Measurements from ENCODE around the gene MST1.

DNA sequence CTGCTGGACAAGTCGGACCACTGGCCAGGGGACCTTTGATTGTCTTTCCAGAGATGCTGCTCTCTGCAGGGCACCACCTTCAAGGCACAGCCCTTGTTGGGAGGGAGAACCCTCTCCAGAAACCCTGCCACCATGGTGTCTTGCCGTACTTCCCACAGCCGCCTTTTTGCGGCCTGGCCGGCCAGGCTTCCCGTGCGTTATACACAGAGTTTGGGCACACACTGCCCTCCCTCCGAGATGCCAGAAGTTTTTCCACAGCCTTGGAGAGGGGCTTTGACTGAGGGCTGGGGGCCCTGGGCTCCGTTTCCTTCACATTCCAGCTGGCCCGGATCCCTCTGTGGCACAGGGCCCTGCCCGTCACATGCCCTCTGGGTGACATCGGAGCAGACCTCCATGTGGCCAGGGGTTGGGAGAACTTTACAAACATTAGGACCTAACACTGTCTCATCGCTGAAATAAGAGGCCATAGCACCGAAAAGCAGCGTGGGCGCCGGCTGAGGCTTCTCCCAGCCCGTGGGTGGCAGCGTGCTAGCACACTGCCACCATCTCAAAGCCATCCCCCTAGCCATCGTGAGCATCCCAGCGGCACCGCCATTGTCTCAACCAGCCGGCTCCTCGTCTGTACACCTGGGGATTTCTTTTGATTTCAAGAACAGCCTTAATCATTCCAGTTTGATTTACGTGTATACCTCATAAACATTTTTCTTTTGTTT, 21.4 kb downstream of the MST1 start:
- TF ChIP-seq, protein P1, sequence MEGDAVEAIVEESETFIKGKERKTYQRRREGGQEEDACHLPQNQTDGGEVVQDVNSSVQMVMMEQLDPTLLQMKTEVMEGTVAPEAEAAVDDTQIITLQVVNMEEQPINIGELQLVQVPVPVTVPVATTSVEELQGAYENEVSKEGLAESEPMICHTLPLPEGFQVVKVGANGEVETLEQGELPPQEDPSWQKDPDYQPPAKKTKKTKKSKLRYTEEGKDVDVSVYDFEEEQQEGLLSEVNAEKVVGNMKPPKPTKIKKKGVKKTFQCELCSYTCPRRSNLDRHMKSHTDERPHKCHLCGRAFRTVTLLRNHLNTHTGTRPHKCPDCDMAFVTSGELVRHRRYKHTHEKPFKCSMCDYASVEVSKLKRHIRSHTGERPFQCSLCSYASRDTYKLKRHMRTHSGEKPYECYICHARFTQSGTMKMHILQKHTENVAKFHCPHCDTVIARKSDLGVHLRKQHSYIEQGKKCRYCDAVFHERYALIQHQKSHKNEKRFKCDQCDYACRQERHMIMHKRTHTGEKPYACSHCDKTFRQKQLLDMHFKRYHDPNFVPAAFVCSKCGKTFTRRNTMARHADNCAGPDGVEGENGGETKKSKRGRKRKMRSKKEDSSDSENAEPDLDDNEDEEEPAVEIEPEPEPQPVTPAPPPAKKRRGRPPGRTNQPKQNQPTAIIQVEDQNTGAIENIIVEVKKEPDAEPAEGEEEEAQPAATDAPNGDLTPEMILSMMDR (IDR thresholded peaks at IDR 0.05): no peak
- TF ChIP-seq POLR2AphosphoS5 (IDR thresholded peaks at IDR 0.05): no peak
- no peak for TF ChIP-seq EP300 (IDR thresholded peaks at IDR 0.05)
- TF ChIP-seq POLR2A (IDR thresholded peaks at IDR 0.05; ENCODE audit: low read depth): no peak

Measured in esophagus muscularis mucosa (tissue), 4 donors.